ENCODE measurements around the gene HPGDS. TPM values are rescaled to one million over a fixed set of nuclear protein-coding genes. Genes with fewer than 3 reads are reported as not detected.
"Not testable (repeated sequence)": the region's sequence is repeated elsewhere in the genome, so short reads cannot be mapped to it uniquely, and the experiment has no call there.

HPGDS gene
- total RNA-seq, 1 donor from 2014 or later, result not detected

- no peak overlapping the region for H3K27ac Mint-ChIP-seq (ENCODE audit: unreplicated experiment)
- H3K4me3 Mint-ChIP-seq (ENCODE audit: unreplicated experiment), result no peak overlapping the region
- H3K36me3 Mint-ChIP-seq (ENCODE audit: unreplicated experiment), result no peaks in the 10 kb centered on the region
- no peak for DNase-seq (ENCODE audit: extremely low spot score, unreplicated experiment)
- no peaks in the 10 kb centered on the region for H3K27me3 Mint-ChIP-seq (ENCODE audit: unreplicated experiment)
- no peaks in the 10 kb centered on the region for H3K9me3 Mint-ChIP-seq (ENCODE audit: unreplicated experiment)
- no peak for TF ChIP-seq CTCF (IDR thresholded peaks at IDR 0.05)
- H3K4me1 Mint-ChIP-seq (ENCODE audit: unreplicated experiment), result peaks cover 14% of the 10 kb centered on the region
Observed at GRCh38 chr4:94339779-94340178, 2.9 kb downstream of the HPGDS start.

- peaks cover 18% of the 10 kb centered on the region for H3K4me1 Mint-ChIP-seq (ENCODE audit: unreplicated experiment)
- no peaks in the 10 kb centered on the region for H3K27me3 Mint-ChIP-seq (ENCODE audit: unreplicated experiment)
- H3K27ac Mint-ChIP-seq (ENCODE audit: unreplicated experiment), result no peak overlapping the region
- TF ChIP-seq CTCF (IDR thresholded peaks at IDR 0.05), result no peak
- no peak for DNase-seq (ENCODE audit: extremely low spot score, unreplicated experiment)
- H3K36me3 Mint-ChIP-seq (ENCODE audit: unreplicated experiment), result no peaks in the 10 kb centered on the region
- H3K9me3 Mint-ChIP-seq (ENCODE audit: unreplicated experiment), result no peaks in the 10 kb centered on the region
- no peak overlapping the region for H3K4me3 Mint-ChIP-seq (ENCODE audit: unreplicated experiment)
Observed at GRCh38 chr4:94338681-94339351, 3.8 kb downstream of the HPGDS start.

GRCh38 chr4:94336791-94337190, 5.8 kb downstream of the HPGDS start:
- H3K4me1 Mint-ChIP-seq (ENCODE audit: unreplicated experiment), result peaks cover 13% of the 10 kb centered on the region
- H3K4me3 Mint-ChIP-seq (ENCODE audit: unreplicated experiment), result not testable (repeated sequence)

GRCh38 chr4:94336303-94336702, 6.3 kb downstream of the HPGDS start:
- TF ChIP-seq CTCF (IDR thresholded peaks at IDR 0.05), result no peak
- no peaks in the 10 kb centered on the region for H3K9me3 Mint-ChIP-seq (ENCODE audit: unreplicated experiment)
- H3K4me1 Mint-ChIP-seq (ENCODE audit: unreplicated experiment), result peaks cover 8% of the 10 kb centered on the region
- no peak for DNase-seq (ENCODE audit: extremely low spot score, unreplicated experiment)
- H3K36me3 Mint-ChIP-seq (ENCODE audit: unreplicated experiment), result no peaks in the 10 kb centered on the region
- H3K27ac Mint-ChIP-seq (ENCODE audit: unreplicated experiment), result no peak overlapping the region
- no peaks in the 10 kb centered on the region for H3K27me3 Mint-ChIP-seq (ENCODE audit: unreplicated experiment)
- H3K4me3 Mint-ChIP-seq (ENCODE audit: unreplicated experiment), result no peak overlapping the region

More at GRCh38 chr4:94336791-94337190, 5.8 kb downstream of the HPGDS start:
- DNase-seq (ENCODE audit: extremely low spot score, unreplicated experiment); H3K36me3 Mint-ChIP-seq (ENCODE audit: unreplicated experiment); H3K27me3 Mint-ChIP-seq (ENCODE audit: unreplicated experiment); H3K27ac Mint-ChIP-seq (ENCODE audit: unreplicated experiment); H3K9me3 Mint-ChIP-seq (ENCODE audit: unreplicated experiment): not testable (repeated sequence)

GRCh38 chr4:94334962-94335361, 7.7 kb downstream of the HPGDS start:
- Mint-ChIP-seq H3K27ac (ENCODE audit: unreplicated experiment) (no peak overlapping the region), H3K4me3 (ENCODE audit: unreplicated experiment) (no peak overlapping the region), H3K4me1 (ENCODE audit: unreplicated experiment) (peaks cover 8% of the 10 kb centered on the region), H3K27me3 (ENCODE audit: unreplicated experiment) (peaks cover 2% of the 10 kb centered on the region), H3K36me3 (ENCODE audit: unreplicated experiment) (no peaks in the 10 kb centered on the region), H3K9me3 (ENCODE audit: unreplicated experiment) (no peaks in the 10 kb centered on the region)
- DNase-seq (ENCODE audit: extremely low spot score, unreplicated experiment), result no peak
- no peak for TF ChIP-seq CTCF (IDR thresholded peaks at IDR 0.05)
